HepG2 (cell line): ENCODE results near the gene PCYOX1L. TPM values are rescaled to one million over a fixed set of nuclear protein-coding genes. Genes with fewer than 3 reads are reported as not detected.

ENCODE experiments used
- ARID4A ChIP-seq: sonication (generic); formaldehyde crosslinking; IDR thresholded peaks from 2 replicates; pipeline ENCODE4 v1.5.0; 2020; ENCODE audit warnings: mild to moderate bottlenecking, missing genetic modification reagents, borderline replicate concordance
- ATF5 ChIP-seq: sonication (generic); formaldehyde crosslinking; IDR thresholded peaks from 2 replicates; pipeline ENCODE4 v1.4.0; 2020; ENCODE audit warnings: mild to moderate bottlenecking, low read depth, missing genetic modification reagents
- BHLHE40 ChIP-seq: IDR thresholded peaks from 2 replicates; pipeline ENCODE4 v1.6.1; 2011; ENCODE audit warnings: low read length, improper control_type of control experiment
- CBX5 ChIP-seq: sonication (generic); formaldehyde crosslinking; IDR thresholded peaks from 2 replicates; pipeline ENCODE4 v1.4.0; 2020; ENCODE audit warnings: missing genetic modification reagents, borderline replicate concordance
- FOXA1 ChIP-seq, 2 experiments: fragments of 450-650 bp in 1 of 2; sonication (generic) in 1 of 2; formaldehyde crosslinking in 1 of 2; IDR thresholded peaks; 2 replicates each; pipeline versions ENCODE4 v1.4.0 to v1.6.1; 2016 to 2020; ENCODE audit warnings: missing genetic modification reagents in 1 of 2
- FOXK1 ChIP-seq: sonication (generic); formaldehyde crosslinking; IDR thresholded peaks from 2 replicates; pipeline ENCODE4 v1.4.0; 2020; ENCODE audit warnings: low read depth, missing genetic modification reagents, borderline replicate concordance
- GATA4 ChIP-seq: sonication (generic); IDR thresholded peaks from 2 replicates; pipeline ENCODE4 v1.6.1; 2016; ENCODE audit warnings: antibody characterized with exemption, low read depth, borderline replicate concordance
- MAZ ChIP-seq, 2 experiments: sonication (generic) in 1 of 2; formaldehyde crosslinking in 1 of 2; IDR thresholded peaks; 2 replicates each; pipeline versions ENCODE4 v1.5.0 to v1.6.1; 2012 to 2020; ENCODE audit warnings: low read depth in 2 of 2, mild to moderate bottlenecking in 2 of 2, borderline replicate concordance in 1 of 2, improper control_type of control experiment in 1 of 2, low read length in 1 of 2, missing genetic modification reagents in 1 of 2, moderate library complexity in 1 of 2
- MXI1 ChIP-seq: IDR thresholded peaks from 3 replicates; pipeline ENCODE4 v1.6.1; 2012; ENCODE audit warnings: low read depth, low read length, inconsistent platforms, borderline replicate concordance
- NFATC3 ChIP-seq: sonication (generic); formaldehyde crosslinking; IDR thresholded peaks from 2 replicates; pipeline ENCODE4 v1.5.1; 2020; ENCODE audit warnings: mild to moderate bottlenecking, missing genetic modification reagents
- NRL ChIP-seq: sonication (generic); formaldehyde crosslinking; IDR thresholded peaks from 2 replicates; pipeline ENCODE4 v1.5.0; 2020; ENCODE audit warnings: missing genetic modification reagents, mild to moderate bottlenecking, moderate library complexity, borderline replicate concordance
- PBX3 ChIP-seq: sonication (generic); formaldehyde crosslinking; IDR thresholded peaks from 2 replicates; pipeline ENCODE4 v1.8.1; 2023; ENCODE audit warnings: missing genetic modification reagents, inconsistent platforms, borderline replicate concordance
- SNRNP70 ChIP-seq: fragments of 200-400 bp; formaldehyde crosslinking; IDR thresholded peaks from 2 replicates; pipeline ENCODE4 v1.6.1; 2017; ENCODE audit warnings: mild to moderate bottlenecking, low read depth, low read length, moderate library complexity
- TCF7L2 ChIP-seq: IDR thresholded peaks from 2 replicates; pipeline ENCODE4 v1.6.1; 2011; ENCODE audit warnings: mild to moderate bottlenecking, low read depth, low read length, moderate library complexity
- ZBTB49 ChIP-seq: sonication (generic); formaldehyde crosslinking; IDR thresholded peaks from 2 replicates; pipeline ENCODE4 v1.4.0; 2020; ENCODE audit warnings: missing genetic modification reagents, borderline replicate concordance
- ZFP36 ChIP-seq: fragments of 150-350 bp; IDR thresholded peaks from 2 replicates; pipeline ENCODE4 v1.6.1; 2018; ENCODE audit warnings: borderline replicate concordance, low read length, low read depth; ENCODE audit not compliant: partially characterized antibody
- ZFP37 ChIP-seq: sonication (generic); formaldehyde crosslinking; IDR thresholded peaks from 2 replicates; pipeline ENCODE4 v1.4.0; 2020; ENCODE audit warnings: missing genetic modification reagents, borderline replicate concordance
- ZNF761 ChIP-seq: sonication (generic); formaldehyde crosslinking; conservative IDR thresholded peaks from 2 replicates; pipeline ENCODE4 v1.4.0; 2020; ENCODE audit warnings: mild to moderate bottlenecking, missing genetic modification reagents
- ZNF800 ChIP-seq: sonication (generic); formaldehyde crosslinking; IDR thresholded peaks from 2 replicates; pipeline ENCODE4 v1.4.0; 2020; ENCODE audit warnings: missing genetic modification reagents
- polyA plus RNA-seq, 8 experiments: library from polyadenylated mRNA; depleted of rRNA in 3 of 8; stranded (reverse) in 7 of 8; unstranded in 1 of 8; fragments of >200 nt; fragmentation: Illumina TruSeq in 4 of 8; extraction: Trizol in 4 of 8; gene quantifications; 2 replicates each; pipeline versions ENCODE4 v1.2.1 to v1.2.3, GENCODE V29; 2011 to 2016; ENCODE audit warnings: low read depth in 4 of 8, missing spikeins in 1 of 8, mixed read lengths in 1 of 8; ENCODE audit not compliant: insufficient read depth in 1 of 8
- total RNA-seq, 5 experiments: library from RNA; depleted of rRNA; stranded (reverse); fragments of >200 nt; fragmentation: Illumina TruSeq; extraction: Trizol; gene quantifications; 2 replicates each; pipeline ENCODE4 v1.2.3, GENCODE V29; 2016; ENCODE audit warnings: low read depth in 1 of 5

The PCYOX1L gene
- total and polyA plus RNA-seq, 2 of the 13 experiments (the other 11 are each of a cell fraction or from before 2014, with no cell fraction given): 1.00 to 3.7 TPM

- TF ChIP-seq ZBTB49 (CRISPR knock-in tag): no peak
- no peak for TF ChIP-seq MAZ (IDR thresholded peaks at IDR 0.05; ENCODE audit: borderline replicate concordance, low read depth, low read length)
- no peak for TF ChIP-seq MAZ (CRISPR knock-in tag; IDR thresholded peaks at IDR 0.05; ENCODE audit: low read depth)
- TF ChIP-seq CBX5 (CRISPR knock-in tag): no peak
- TF ChIP-seq TCF7L2: no peak
- no peak for TF ChIP-seq ATF5 (CRISPR knock-in tag)
- no peak for TF ChIP-seq FOXA1 (IDR thresholded peaks at IDR 0.05)
- TF ChIP-seq FOXA1 (CRISPR knock-in tag; IDR thresholded peaks at IDR 0.05): peak; percentile 12; the same call in 1 of the 2 replicates
- TF ChIP-seq ZNF761 (CRISPR knock-in tag): no peak
- no peak for TF ChIP-seq NRL (CRISPR knock-in tag)
- no peak for TF ChIP-seq FOXK1 (CRISPR knock-in tag)
- no peak for TF ChIP-seq SNRNP70
- TF ChIP-seq MXI1: no peak
- TF ChIP-seq GATA4: no peak
- no peak for TF ChIP-seq ZNF800 (CRISPR knock-in tag)
- no peak for TF ChIP-seq PBX3 (CRISPR knock-in tag)
- TF ChIP-seq ARID4A: peak; percentile 52; the same call in 1 of the 2 replicates
- no peak for TF ChIP-seq ZFP36
- TF ChIP-seq NFATC3 (CRISPR knock-in tag): no peak
- TF ChIP-seq BHLHE40: no peak
- TF ChIP-seq ZFP37 (CRISPR knock-in tag): no peak
Observed at GRCh38 chr5:149322518-149322917, 35.3 kb upstream of the PCYOX1L start (continued).
